ENCODE results near the gene NPTXR. TPM values are rescaled to one million over a fixed set of nuclear protein-coding genes. Genes with fewer than 3 reads are reported as not detected.

The NPTXR gene
- total RNA-seq, 1 donor from 2014 or later, result 6.9 TPM

DNA sequence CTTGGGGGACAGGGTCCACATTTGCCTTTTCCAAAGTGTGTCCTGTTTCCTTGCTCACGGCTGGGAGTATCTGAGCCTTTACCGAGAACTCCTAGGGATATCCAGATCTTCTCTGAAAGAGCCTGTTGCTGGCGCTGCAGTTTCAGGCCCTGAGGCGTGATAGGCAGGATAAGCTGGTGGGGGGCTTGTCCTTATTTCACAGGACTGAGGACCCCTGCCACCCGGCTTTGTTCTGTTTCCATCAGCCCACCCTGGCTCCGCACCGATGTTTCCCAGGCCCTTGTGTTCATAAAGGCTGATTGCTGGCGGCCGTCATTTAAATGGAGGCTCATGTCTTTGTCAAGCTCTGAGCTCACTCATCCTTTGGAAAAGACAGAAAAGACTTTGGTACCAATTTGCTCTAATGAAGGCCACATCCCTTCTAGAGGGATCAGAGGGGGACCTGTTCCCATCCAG, 9.4 kb upstream of the NPTXR start:
- Mint-ChIP-seq H3K36me3 (no peaks in the 10 kb centered on the region), H3K9me3 (no peaks in the 10 kb centered on the region), H3K4me3 (no peak overlapping the region), H3K27me3 (peaks cover 51% of the 10 kb centered on the region), H3K4me1 (ENCODE audit: unreplicated experiment) (peaks cover 7% of the 10 kb centered on the region), H3K27ac (no peak overlapping the region)
- no peak for DNase-seq (ENCODE audit: extremely low spot score, unreplicated experiment)
- TF ChIP-seq, protein P1, sequence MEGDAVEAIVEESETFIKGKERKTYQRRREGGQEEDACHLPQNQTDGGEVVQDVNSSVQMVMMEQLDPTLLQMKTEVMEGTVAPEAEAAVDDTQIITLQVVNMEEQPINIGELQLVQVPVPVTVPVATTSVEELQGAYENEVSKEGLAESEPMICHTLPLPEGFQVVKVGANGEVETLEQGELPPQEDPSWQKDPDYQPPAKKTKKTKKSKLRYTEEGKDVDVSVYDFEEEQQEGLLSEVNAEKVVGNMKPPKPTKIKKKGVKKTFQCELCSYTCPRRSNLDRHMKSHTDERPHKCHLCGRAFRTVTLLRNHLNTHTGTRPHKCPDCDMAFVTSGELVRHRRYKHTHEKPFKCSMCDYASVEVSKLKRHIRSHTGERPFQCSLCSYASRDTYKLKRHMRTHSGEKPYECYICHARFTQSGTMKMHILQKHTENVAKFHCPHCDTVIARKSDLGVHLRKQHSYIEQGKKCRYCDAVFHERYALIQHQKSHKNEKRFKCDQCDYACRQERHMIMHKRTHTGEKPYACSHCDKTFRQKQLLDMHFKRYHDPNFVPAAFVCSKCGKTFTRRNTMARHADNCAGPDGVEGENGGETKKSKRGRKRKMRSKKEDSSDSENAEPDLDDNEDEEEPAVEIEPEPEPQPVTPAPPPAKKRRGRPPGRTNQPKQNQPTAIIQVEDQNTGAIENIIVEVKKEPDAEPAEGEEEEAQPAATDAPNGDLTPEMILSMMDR (conservative IDR thresholded peaks at IDR 0.05), result no peak

DNA sequence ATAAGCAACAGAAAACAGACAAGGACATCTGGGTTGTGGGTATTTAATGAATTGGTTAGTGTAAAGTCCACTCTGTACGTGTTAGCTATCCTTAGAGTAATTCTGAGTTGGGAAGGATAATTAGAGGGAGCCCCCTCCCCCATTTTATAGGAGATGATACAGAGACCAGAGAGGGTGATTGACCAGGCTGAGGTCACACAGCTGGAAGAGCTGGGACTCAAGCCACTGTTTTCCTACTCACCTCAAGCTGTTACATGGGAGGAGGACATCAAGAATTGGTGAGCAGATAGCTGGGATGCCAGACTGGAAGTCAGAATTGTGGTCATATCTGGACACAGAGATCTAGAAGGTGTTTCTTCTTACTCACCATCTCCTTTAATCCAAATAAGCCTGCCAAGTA, 8.7 kb upstream of the NPTXR start:
- H3K9me3 Mint-ChIP-seq, result no peaks in the 10 kb centered on the region
- peaks cover 57% of the 10 kb centered on the region for H3K27me3 Mint-ChIP-seq
- H3K4me1 Mint-ChIP-seq (ENCODE audit: unreplicated experiment), result peaks cover 4% of the 10 kb centered on the region
- no peak for DNase-seq (ENCODE audit: extremely low spot score, unreplicated experiment)
- H3K36me3 Mint-ChIP-seq, result no peaks in the 10 kb centered on the region
- TF ChIP-seq, protein P1 (conservative IDR thresholded peaks at IDR 0.05), result no peak
- no peak overlapping the region for H3K27ac Mint-ChIP-seq
- H3K4me3 Mint-ChIP-seq, result no peak overlapping the region

DNA sequence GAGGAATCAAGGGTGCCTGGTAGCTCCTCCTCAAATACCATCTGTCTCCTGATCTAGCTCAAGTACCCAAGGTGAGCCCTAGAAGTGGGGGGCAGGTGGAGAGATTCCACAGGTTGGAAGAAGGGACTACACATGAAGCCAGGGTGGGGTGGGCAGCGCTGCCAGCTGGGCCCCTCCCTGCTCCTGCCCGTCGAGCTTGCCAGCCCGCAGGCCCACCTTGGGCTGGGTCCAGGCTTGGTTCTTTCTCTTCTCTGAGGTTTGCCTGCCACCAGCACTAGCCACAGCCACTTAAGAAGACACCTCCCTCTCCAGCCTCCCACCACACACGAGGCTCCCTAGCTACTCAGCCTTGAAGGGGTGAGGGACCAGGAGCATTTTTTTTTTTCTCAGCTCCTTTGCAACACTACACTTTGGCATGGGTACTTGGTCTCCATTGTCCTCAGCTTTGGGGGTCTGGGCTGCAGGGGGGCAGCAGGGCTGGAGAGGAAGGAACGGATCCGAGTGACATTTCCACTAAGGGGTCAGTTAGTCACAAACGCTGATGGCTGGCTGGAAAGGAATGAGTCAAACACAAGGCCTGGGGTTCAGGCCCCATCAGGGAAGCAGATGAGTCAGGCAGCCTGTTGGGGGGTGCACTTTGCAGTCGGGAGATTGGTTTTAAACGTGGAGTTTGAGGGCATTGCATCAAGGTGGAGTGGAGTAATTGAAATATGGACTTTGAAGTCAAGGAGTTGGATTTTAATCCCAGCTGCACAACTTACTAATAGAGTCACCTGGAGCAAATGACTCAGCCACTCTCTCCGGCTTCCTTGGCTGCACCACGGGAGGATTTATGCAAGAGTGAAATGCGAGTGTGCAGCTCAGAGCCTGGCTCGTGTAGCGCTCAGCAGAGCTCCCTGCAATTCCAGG, 7.4 kb upstream of the NPTXR start:
- H3K4me1 Mint-ChIP-seq (ENCODE audit: unreplicated experiment), result peaks cover 4% of the 10 kb centered on the region
- H3K27me3 Mint-ChIP-seq, result peaks cover 70% of the 10 kb centered on the region
- no peak for DNase-seq (ENCODE audit: extremely low spot score, unreplicated experiment)
- no peak overlapping the region for H3K4me3 Mint-ChIP-seq
- no peaks in the 10 kb centered on the region for H3K36me3 Mint-ChIP-seq
- H3K27ac Mint-ChIP-seq, result no peak overlapping the region
- TF ChIP-seq, protein P1 (conservative IDR thresholded peaks at IDR 0.05), result no peak
- H3K9me3 Mint-ChIP-seq, result no peaks in the 10 kb centered on the region

DNA sequence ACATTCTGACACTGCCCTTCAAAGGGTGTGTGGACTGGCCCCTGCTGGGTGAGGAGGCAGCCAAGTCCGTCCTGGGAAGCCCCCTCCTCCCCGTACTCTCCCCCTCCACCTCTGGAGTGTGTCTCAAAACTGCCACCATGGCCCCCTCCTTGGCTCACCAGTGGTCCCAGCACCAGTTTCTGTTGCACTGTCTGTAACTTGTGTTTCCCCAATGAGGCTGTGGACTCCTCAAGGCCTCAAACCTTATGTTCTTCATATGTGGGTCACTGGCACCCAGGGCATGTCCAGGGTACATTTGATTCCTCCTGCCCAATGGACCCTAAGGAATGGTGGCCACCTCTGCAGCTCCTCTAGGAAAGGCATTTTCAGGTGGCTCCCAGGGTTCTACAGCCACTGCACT, 6.6 kb upstream of the NPTXR start:
- no peak overlapping the region for H3K4me3 Mint-ChIP-seq
- peaks cover 75% of the 10 kb centered on the region for H3K27me3 Mint-ChIP-seq

DNA sequence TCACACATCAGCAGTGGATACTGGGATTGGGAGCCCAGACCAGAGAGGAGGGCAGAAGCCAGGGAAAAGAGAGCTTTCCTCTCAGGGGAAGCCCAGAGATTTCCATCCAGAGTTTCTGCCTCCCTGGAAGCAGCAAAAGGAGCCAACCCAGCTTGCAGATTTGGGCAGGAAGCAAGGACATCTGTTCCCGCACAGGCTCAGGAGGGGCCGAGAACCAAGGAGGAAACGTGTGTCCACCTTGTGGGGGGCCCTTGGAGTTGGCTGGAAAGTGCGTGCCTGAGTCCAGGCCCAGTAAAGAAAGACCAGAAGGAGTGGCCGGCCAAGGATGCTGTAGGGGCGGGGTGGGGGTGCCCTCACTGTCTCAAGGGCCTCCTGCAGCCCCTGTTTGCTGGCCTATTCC, 6.0 kb upstream of the NPTXR start:
- Mint-ChIP-seq H3K4me1 (ENCODE audit: unreplicated experiment) (peaks cover 4% of the 10 kb centered on the region), H3K4me3 (no peak overlapping the region), H3K27me3 (peaks cover 81% of the 10 kb centered on the region), H3K27ac (no peak overlapping the region), H3K9me3 (no peaks in the 10 kb centered on the region), H3K36me3 (no peaks in the 10 kb centered on the region)
- TF ChIP-seq, protein P1 (conservative IDR thresholded peaks at IDR 0.05), result no peak
- no peak for DNase-seq (ENCODE audit: extremely low spot score, unreplicated experiment)

More for the DNA sequence above, 6.6 kb upstream of the NPTXR start:
- Mint-ChIP-seq H3K4me1 (ENCODE audit: unreplicated experiment) (peaks cover 4% of the 10 kb centered on the region), H3K36me3 (no peaks in the 10 kb centered on the region), H3K27ac (no peak overlapping the region), H3K9me3 (no peaks in the 10 kb centered on the region)
- TF ChIP-seq, protein P1 (conservative IDR thresholded peaks at IDR 0.05), result no peak
- DNase-seq (ENCODE audit: extremely low spot score, unreplicated experiment), result no peak
